Ureter (tissue), 1 donor: ENCODE data around the gene TMPRSS9. TPM values are rescaled to one million over a fixed set of nuclear protein-coding genes. Genes with fewer than 3 reads are reported as not detected.

Experiments used
- DNase-seq: peaks from one replicate; pipeline ENCODE4 v3.0.0-alpha.2; 2020; ENCODE audit warnings: low spot score
- total RNA-seq: library from RNA; stranded (reverse); gene quantifications from one replicate; pipeline ENCODE4 v1.2.4, GENCODE V29; 2023
- donor health status: DM: yes; HTN: yes; CAD: no.

The TMPRSS9 gene
- total RNA-seq, 1 donor from 2014 or later: not detected

- DNase-seq: no peak
Observed at GRCh38 chr19:2420490-2420889, 60.4 kb downstream of the TMPRSS9 start.

- DNase-seq: no peak
Observed at GRCh38 chr19:2421581-2422306, 61.7 kb downstream of the TMPRSS9 start.

GRCh38 chr19:2423071-2423914, 63.2 kb downstream of the TMPRSS9 start:
- DNase-seq: no peak

- no peak for DNase-seq
Observed at GRCh38 chr19:2423915-2424685, 64.0 kb downstream of the TMPRSS9 start.

GRCh38 chr19:2424686-2425621, 64.9 kb downstream of the TMPRSS9 start:
- no peak for DNase-seq

- no peak for DNase-seq
Observed at GRCh38 chr19:2425622-2426581, 65.8 kb downstream of the TMPRSS9 start.

GRCh38 chr19:2426611-2427428, 66.8 kb downstream of the TMPRSS9 start:
- no peak for DNase-seq

- DNase-seq: peak; percentile 96
Observed at GRCh38 chr19:2427429-2428320, 67.6 kb downstream of the TMPRSS9 start, which contains the start of gene TIMM13. TIMM13 (minus strand) TSS chr19:2427586; CDS start chr19:2427533, 53 bp downstream.

- no peak for DNase-seq
Observed at GRCh38 chr19:2428321-2428690, 68.2 kb downstream of the TMPRSS9 start.

- DNase-seq: no peak
Observed at GRCh38 chr19:2428756-2429711, 69.0 kb downstream of the TMPRSS9 start.

GRCh38 chr19:2429917-2430535, 70.0 kb downstream of the TMPRSS9 start:
- no peak for DNase-seq

- DNase-seq: no peak
Observed at GRCh38 chr19:2431318-2432055, 71.4 kb downstream of the TMPRSS9 start.

GRCh38 chr19:2432131-2432848, 72.2 kb downstream of the TMPRSS9 start:
- DNase-seq: no peak

- no peak for DNase-seq
Observed at GRCh38 chr19:2433854-2434253, 73.8 kb downstream of the TMPRSS9 start.

GRCh38 chr19:2434267-2434666, 74.2 kb downstream of the TMPRSS9 start:
- DNase-seq: no peak
